H1 (cell line): ENCODE measurements around the gene TOP1.

Experiments used
- ASH2L ChIP-seq: fragments of 200-600, 300-600 bp; sonication (generic); IDR thresholded peaks from one replicate; pipeline ENCODE4 v1.7.1; 2017; ENCODE audit warnings: low read length
- CTCF ChIP-seq, 3 experiments: IDR thresholded peaks; 1 replicate in 2 of 3; 2 replicates in 1 of 3; pipeline versions ENCODE4 v1.5.1 to v1.6.1; 2011; ENCODE audit warnings: low read length in 3 of 3, mild to moderate bottlenecking in 3 of 3, inconsistent platforms in 2 of 3, low read depth in 1 of 3, moderate library complexity in 1 of 3; ENCODE audit not compliant: insufficient read depth in 1 of 3; ENCODE audit errors: control extremely low read depth in 1 of 3
- EP300 ChIP-seq, 2 experiments: IDR thresholded peaks; 1 replicate in 1 of 2; 2 replicates in 1 of 2; pipeline ENCODE4 v1.6.1; 2011 to 2012; ENCODE audit warnings: low read depth in 2 of 2, low read length in 2 of 2, mild to moderate bottlenecking in 2 of 2, borderline replicate concordance in 1 of 2, inconsistent platforms in 1 of 2, moderate library complexity in 1 of 2
- EZH2 ChIP-seq: fragments of 200-600 bp; sonication (generic); IDR thresholded peaks from 2 replicates; pipeline ENCODE4 v1.7.1; 2012; ENCODE audit warnings: low read depth, mild to moderate bottlenecking, moderate library complexity, low read length, inconsistent platforms; ENCODE audit not compliant: severe bottlenecking
- MAX ChIP-seq: IDR thresholded peaks from 2 replicates; pipeline ENCODE4 v1.6.1; 2012; ENCODE audit warnings: inconsistent platforms
- POLR2A ChIP-seq, 2 experiments: IDR thresholded peaks; 1 replicate in 1 of 2; 2 replicates in 1 of 2; pipeline ENCODE4 v1.6.1; 2011; ENCODE audit warnings: low read depth in 2 of 2, low read length in 2 of 2, mild to moderate bottlenecking in 2 of 2; ENCODE audit errors: control extremely low read depth in 1 of 2
- ZNF274 ChIP-seq: IDR thresholded peaks from 2 replicates; pipeline ENCODE4 v1.7.0; 2012; ENCODE audit warnings: low read length, borderline replicate concordance; ENCODE audit errors: extremely low read depth

GRCh38 chr20:41100001-41100480, 71.4 kb downstream of the TOP1 start:
- no peak for TF ChIP-seq CTCF (IDR thresholded peaks at IDR 0.05; ENCODE audit: control extremely low read depth in 1 of 3, insufficient read depth in 1 of 3, low read depth in 1 of 3, low read length in 3 of 3)
- no peak for TF ChIP-seq MAX
- TF ChIP-seq EP300 (IDR thresholded peaks at IDR 0.05; ENCODE audit: borderline replicate concordance in 1 of 2, low read depth in 2 of 2, low read length in 2 of 2): no peak
- TF ChIP-seq EZH2: no peak
- no peak for TF ChIP-seq ASH2L
- no peak for TF ChIP-seq ZNF274
- no peak for TF ChIP-seq POLR2A (IDR thresholded peaks at IDR 0.05; ENCODE audit: control extremely low read depth in 1 of 2, low read depth in 2 of 2, low read length in 2 of 2)
